HG03039 (cell line): ENCODE data around the gene SF3B2.
"Not testable (repeated sequence)": the region's sequence is repeated elsewhere in the genome, so short reads cannot be mapped to it uniquely, and the experiment has no call there.

Source experiments
- ATAC-seq: cut with Tn5 transposase; IDR thresholded peaks from one replicate; pipeline ENCODE4 v1.9.1; 2021; ENCODE audit warnings: mild to moderate bottlenecking, moderate library complexity; ENCODE audit not compliant: unreplicated experiment

Gene SF3B2

DNA sequence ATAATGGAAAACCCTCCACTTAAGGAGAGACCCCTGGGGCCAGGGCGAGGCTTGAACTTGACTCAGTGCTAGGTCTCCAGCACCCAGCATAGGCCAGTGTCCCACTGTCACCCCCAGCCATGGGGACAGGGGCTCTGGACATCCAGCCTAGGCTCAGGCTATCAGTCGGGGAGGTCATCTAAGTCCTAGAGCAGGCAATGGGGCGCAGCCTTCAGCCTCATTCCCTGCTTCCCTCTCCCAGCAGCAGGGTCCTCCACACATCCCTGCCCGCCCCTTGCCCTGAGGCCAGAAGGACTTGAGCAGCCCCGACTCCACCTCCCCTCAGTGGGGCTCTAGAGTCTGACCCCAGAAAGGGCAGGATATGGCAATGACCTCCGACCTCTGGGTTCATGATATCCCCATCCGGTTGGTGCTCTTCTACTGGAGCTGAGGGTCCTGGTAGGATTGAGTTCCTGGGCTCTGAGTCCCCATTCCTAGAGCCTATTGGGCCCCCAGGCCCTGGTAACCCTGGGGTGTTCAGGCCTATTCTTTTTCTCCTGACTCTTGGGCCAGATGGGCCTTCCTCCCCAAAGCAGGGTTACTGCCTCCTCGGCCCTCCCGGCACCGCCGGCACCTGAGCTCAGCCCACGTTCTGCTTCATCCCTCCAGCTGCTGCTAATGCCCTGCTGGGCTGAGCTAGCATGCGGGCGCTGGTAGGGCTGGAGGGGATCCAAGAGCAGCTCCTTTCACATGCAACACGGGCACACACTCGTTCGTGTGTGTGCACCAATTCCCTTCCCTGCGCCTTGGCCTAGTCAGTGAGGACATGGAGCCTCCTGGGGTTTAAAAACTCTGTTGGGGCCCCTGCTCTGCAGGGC is 36.0 kb upstream of the SF3B2 start:
- no peak for ATAC-seq

DNA sequence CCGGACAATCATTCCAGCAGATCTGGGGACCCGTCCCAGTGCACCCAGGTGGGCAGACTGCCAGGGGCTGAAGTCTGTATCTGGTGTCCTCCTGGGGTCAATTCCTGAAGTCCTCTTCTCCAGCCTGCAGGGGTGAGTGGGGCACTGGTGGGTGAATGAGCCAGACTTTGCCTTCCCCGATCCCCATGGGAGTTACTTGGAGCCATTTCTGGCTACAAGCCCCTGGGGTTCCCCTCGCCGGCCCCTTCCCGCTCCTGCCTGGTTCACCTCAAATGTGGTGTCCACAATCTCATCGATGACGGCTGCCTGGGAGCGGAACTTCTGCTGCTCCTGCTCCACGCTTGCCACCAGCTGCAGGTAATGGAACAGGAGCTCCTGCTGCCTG is 35.4 kb upstream of the SF3B2 start:
- no peak for ATAC-seq

DNA sequence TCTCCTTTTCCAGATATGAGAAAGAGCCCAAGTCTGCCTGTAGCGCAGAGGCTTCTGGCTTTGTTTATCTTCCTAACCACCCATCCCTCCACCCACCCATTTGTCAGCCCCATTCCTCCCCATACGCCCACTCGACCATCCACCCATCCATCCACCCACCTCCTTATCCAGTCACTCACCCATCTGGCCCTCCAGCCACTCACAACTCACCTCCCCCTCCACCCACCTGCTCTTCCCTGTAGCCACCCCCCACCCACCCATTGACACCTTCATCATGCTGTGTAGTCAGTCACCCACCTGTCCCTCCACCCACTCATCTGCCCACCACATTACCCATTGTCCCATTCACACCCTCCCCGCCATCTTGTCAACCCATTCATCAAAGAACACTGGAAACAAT is 34.8 kb upstream of the SF3B2 start:
- no peak for ATAC-seq

DNA sequence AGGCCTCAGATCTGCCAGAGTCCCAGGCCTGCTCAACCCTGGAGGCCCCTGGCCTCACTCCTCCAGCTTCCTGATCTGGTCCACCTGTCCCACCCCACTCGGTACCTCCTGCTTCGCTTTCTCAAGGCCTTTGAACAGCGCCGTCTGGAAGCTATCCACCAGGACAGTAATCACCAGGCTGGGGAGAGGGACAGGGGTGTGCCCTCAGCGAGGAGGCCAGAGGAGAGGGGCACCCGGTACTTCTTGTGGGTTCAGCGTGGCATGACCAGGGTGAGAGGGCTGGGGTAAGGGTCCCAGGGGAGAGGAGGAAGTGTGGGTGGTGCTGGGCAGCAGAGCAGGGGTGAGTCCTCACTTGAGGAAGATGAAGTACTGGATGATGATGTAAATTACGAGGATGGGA is 32.0 kb upstream of the SF3B2 start:
- ATAC-seq = no peak

DNA sequence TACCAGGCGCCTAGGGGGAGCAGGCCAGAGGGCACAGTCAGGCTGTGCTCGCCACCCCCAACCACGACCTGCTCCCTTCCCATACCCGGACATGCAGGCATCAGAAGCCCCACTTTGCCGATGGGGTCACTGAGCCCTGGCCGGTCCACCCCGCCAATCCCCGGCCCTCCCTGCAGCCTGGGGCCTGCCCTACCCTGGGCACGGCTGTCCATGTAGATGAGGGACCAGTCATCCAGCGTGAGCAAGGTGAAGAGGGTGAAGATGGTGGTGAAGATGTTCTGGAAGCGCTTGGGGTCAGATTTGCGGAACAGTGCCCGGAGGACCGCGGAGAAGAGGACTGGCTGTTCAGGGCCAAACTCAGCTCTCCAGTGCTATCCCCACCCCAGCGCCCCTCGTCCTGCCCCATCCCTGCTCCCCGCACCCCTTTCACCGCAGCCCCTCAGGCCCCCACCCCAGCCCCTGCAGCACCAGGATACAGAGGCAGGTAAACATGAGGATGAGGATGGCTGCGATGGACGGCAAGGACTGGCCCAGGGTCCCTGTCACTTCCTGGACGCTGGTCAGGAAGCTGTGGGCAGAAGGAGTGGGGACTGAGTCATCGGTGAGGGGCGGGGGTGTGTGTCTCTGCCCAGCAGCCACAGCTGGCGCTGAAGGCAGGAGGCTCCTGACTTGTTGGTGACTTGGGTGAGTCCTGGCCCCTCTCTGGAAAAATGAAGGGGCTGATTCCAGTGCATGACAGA is 31.4 kb upstream of the SF3B2 start:
- ATAC-seq = no peak

DNA sequence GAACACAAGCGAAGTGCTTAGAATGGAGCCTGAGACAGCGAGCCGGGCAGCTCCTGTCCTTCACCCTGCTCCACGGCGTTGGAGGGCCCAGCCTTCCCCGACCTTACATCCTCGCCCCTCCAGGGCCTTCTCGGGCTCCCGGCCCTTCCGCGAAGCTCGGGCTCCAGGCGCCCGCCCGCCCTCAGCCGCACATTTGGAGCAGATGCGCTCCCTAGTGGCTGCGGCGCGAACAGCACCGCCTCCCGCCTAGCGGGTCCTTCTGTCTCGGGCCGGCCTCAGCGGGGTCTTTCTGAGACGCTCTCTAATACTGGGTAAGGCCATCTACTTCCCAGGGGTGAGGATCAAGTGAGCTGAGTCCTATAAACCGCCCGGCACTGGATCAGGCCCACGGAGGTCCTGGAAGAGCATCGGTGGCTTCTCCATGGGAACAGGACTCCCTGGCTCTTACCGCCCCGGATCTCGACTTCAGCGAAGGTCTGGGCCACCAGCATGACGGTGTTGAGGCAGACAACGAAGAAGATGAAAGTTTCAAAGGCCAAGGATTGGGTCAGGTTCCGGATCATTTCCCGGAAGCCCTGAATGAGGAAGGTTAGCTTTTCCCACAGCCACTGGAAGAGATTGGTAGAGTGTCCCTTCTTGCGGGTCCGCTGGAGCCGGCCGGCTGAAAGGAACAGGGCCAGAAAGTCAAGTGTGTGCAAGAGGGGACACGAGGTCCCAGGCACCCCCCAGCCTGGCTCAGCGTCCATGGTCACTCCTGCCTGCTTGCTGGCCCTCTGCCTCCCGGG is 29.6 kb upstream of the SF3B2 start:
- no peak for ATAC-seq

DNA sequence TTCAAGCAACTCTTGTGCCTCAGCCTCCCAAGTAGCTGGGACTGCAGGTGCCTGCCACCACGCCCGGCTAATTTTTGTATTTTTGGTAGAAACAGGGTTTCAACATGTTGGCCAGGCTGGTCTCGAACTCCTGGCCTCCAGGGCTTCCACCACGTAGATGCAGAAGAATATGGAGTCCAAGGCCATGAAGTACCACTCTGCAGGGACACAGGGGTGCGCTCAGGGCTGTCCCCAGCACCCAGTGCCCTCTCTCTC is 29.1 kb upstream of the SF3B2 start:
- not testable (repeated sequence) for ATAC-seq

DNA sequence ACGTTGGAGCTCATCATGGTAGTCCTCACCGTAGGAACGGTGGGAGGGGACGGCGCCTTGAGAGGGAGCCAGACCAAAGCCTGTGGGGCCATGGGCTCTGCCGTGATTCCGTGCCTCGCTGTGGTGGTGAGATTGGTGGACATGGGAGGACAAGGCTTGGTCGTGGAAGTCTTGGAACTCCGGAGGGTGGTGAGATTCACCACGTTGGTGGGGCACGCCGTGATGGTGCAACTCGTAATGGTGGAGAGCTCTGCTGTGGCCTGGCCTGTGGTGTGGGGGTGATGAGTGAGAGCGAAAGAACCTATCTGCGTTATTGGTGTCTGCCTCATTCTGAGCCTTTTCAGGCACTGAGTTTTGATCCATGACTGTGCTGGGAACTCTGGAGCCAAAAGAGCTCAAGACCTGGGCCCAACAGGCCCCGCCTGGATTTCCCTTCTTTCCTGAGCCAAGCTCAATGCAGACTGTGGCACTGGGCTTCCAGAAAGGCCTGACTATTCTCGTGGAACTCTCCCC is 26.1 kb upstream of the SF3B2 start, which contains the start of gene CATSPER1:
TSS of gene CATSPER1 (minus strand) at position 463 of the 513 bp plus-strand sequence. CDS start at position 363, 100 bp downstream.
- no peak for ATAC-seq

DNA sequence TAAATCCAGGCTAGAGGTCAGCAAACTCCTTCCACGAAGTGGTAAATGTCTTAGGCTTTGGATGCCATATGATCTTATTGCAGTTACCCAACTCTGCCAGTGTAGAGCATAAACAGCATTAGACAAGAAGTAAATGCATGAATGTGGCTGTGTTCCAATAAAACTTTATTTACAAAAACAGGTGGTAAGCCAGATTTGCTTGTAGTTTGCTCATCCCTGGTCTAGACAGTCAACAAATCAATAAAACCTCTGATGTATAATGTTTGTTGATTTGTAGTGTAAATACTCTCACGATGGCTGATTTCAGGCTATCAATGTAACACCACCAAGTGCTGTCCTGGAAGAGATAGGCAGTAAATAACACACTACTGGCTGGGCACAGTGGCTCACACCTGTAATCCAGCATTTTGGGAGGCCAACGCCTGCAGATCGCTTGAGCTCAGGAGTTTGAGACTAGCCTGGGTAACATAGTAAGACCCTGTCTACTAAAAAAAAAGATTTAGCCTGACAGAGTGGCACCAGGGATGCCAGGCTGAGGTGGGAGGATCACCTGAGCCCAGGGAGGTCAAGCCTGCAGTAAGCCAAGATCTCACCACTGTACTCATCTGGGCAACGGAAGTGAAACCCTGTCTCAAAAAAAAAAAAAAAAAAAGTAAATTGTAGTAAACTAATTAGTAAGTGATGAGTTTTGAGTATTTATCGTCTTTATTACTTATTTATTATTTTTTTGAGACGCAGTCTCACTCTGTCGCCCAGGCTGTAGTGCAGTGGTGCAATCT is 19.0 kb upstream of the SF3B2 start:
- no peak for ATAC-seq

DNA sequence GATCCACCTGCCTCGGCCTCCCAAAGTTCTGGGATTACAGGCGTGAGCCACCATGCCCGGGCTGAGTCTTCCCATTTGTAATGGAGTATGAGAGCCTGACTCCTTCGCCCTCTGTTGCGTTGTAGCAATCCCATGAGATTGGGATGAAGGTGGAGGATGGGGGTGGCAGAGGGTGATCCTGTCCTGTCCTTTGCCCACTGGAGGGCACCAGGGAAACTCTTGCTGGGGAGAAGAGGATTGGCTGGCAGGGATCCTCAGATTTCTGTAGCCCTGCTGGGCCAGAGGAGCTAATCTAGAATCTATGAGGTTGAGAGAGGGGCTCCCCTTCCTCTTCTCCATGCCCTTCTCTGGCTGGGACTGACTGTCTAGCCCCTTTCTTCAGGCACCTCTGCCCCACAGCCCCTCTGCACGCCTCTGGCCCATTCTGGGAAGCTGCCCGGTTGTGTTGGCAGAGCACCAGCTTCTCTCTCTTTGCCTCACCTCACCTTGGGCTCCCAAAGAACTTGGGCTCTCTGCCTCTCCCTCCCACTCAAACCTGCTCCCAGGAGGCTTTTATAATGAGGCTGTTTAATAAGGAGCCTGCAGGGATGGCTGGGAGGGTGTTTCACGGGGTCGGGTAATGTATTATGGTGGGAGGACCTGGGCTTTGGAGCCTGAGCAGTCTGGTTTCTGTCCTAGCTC is 16.4 kb upstream of the SF3B2 start:
- ATAC-seq = no peak

DNA sequence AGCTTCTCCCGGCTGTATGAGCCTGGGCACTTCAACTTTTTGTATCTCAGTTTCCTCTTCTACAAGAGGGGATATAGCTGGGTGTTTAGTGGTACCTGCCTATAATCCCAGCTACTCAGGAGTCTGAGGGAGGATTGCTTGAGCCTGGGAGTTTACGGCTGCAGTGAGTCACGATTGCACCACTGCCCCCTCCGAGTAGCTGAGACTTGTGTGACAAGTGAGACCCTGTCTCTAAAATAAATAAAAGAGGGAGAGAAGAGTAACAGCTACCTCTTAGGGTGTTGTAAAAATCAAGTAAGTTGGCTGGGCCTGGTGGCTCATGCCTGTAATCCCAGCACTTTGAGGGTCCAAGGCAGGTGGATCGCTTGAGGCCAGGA is 15.8 kb upstream of the SF3B2 start:
- no peak for ATAC-seq

DNA sequence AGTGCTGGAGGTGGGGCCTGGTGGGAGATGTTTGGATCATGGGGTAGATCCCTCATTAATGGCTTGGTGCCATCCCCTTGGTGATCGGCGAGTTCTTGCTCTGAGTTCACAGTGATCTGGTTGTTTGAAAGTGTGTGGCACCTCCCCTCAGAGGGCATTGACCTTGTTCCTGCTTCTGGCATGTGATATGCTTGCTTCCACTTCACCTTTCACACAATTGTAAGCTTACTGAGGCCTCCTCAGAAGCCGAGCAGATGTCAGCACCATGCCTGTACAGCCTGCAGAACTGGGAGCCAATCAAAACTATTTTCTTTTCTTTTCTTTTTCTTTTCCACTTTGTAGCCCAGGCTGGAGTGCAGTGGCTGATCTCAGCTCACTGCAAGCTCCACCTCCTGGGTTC is 14.8 kb upstream of the SF3B2 start:
- no peak for ATAC-seq

DNA sequence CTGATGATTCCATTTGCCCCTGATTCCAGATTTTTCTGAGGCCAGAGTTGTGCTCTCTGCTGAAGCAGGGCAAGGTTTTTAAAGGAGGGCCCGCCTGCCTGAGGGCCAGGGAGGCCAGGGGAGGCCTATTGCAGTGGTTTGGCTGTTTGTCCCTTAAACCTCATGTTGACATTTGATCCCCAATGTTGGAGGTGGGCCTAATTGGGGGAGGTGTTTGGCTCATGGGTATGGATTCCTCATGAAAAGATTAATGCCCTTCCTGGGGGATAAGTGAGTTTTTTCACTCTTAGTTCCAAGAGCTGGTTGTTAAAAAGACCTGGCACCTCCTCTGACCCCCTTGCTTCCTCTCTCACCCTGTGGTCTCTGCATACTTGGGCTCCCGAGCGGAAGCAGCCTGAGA is 12.4 kb upstream of the SF3B2 start:
- no peak for ATAC-seq

DNA sequence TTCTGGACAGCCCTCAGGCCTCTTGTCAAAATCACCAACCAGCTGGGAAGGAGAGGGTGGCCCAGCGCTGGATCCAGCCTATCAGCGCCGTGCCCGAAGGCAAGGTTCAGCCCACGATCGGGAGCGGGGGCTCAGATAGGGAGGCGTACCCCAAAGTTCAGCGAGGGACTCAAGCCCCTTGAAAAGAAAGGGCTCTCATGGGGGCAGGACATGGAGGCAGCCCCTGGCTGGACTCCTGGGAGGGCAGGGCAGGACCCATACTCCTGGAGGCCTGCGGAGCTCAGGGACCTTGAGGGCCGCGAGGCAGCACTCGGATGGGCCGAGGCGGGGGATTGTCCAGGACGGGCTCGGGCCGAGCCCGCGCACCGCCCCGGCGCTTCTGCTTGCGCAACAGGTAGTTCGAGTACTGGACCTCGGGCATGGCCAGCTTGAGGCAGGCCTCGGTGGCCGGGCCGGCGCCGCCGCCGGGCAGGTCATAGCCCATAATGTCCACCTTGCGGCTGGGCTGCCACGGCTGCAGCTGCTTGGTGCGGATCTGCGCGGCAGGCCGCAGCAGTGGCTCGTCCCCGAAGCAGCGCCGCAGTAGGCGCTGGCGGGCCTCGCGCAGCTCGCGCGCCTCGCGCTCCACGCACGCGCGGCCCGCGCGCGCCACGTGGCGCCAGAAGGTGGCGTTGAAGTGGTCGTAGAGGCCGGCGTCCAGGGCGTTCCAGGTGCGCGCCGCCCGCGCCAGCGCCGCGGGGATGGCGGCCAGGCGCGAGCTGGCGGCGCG is 9.8 kb upstream of the SF3B2 start:
- ATAC-seq = no peak

DNA sequence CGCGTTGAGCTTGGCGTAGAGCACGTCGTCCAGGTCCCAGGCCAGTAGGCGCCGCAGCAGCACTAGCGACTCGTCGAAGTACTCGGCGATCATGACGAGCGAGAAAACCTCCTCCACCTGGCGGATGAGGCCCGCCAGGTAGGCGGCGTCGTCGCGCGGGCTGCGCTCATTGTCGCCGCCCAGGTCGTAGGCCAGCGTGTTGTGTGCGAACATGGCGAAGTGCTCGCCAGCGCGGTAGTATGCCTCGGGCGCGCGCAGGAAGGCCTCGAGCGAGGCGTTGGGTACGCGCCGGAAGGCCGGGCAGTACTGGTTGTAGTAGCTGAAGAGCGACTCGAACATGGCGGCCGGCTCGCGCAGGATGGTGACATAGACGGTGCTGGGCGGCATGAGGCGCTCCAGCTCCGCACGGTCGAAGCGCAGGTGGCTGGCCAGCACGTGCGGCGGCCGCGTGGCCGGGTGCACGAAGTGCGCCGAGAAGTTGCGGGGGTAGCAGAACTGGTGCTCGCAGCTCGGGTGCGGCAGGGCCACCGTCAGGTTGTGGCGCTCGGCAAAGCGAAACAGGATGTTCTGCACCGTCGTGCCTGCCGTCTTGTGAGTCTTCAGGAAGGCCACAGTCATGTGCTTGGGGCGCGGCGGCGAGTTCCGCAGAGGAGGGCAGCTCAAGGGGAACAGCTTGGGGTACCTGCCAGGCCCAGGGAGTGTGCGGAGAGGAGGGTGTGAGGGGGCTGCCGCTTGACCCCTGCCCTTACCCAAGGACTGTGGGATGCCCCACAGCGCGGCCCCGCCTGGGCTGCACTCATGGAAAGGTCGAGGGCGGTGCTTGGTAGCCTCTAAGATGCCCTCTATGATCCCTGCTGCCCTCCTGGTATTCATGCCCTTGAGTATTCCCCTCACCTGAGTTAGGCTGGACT is 8.9 kb upstream of the SF3B2 start:
- ATAC-seq = no peak

DNA sequence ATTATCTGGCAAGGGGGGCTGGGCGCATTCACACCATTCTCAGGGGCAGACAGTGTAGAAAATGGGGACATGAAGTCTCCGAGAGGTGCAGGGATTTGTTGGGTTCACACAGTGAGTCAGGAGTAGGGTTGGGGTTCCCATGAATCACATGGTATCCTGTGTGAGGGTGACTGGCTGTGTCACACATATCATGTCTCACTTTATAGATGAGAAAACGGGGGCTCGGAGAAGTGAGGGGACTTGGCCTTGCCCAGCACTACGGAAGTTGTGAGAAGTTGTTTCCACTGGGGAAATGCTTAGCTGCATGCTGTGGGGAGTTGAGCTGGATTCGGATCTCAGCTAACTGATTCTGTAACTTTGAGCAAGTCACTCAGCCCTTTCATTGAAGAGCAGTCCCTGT is 7.4 kb upstream of the SF3B2 start:
- ATAC-seq = no peak

DNA sequence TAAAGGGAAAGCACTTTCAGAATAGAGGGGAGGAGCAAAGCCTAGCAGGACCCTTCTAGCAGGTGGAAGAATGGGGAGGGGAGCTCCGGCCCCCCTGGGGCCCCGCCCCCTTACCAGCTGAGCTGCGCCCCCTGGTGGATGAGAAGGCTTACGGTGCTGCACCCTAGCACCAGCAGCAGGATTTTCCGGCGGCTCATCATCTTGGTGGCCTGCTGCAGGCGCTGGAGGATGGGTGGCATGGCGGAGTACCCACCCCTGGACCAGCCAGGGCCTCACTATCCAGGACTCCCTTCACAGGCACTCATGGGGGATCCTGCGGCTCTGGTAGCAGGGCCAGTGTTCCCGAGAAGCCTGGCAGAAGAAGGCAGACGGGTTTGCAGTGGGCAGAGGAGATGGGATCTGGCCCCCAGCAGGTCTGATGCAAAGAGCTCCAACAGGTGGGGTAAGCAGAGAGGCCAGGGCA is 7.0 kb upstream of the SF3B2 start:
- no peak for ATAC-seq

DNA sequence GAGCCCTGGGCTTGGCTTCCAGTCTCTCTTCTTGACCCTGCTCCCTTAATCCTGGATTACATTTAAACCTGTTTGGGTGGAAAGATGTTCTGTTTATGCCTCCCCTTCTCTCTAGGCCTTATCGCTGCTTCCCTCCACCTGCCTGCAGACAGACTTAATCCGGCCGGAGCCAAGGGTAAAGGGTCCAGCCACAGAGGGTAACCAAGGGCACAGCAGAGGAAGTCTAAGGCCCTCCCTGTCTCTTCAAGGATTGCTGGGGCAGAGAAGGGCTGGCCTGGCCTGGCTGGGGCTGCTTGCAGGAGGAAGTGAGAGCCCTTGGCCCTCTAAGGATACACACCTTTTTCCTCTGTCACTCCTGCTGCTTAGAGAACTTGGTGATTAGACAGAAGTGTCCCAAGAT is 5.3 kb upstream of the SF3B2 start:
- ATAC-seq = no peak
